Osteoblast (primary cell): Measurements from ENCODE around the gene CRIP1. TPM values are rescaled to one million over a fixed set of nuclear protein-coding genes. Genes with fewer than 3 reads are reported as not detected.

Experiments
- DNase-seq: peaks from one replicate; pipeline ENCODE4 v3.0.0; 2011; ENCODE audit warnings: low spot score, mixed read lengths; ENCODE audit not compliant: insufficient read length; ENCODE audit errors: missing footprints
- H2AFZ ChIP-seq: 2 replicates; pipeline ENCODE4 v1.6.0; 2011; ENCODE audit warnings: mild to moderate bottlenecking, low read length
- H3K27ac ChIP-seq: 2 replicates; pipeline ENCODE4 v1.5.1; 2011; ENCODE audit warnings: mild to moderate bottlenecking, low read depth, low read length, moderate library complexity
- H3K27me3 ChIP-seq: 2 replicates; pipeline ENCODE4 v1.6.0; 2012; ENCODE audit warnings: mild to moderate bottlenecking, control low read depth, inconsistent platforms, low read length, moderate library complexity; ENCODE audit not compliant: insufficient read depth
- H3K36me3 ChIP-seq: 2 replicates; pipeline ENCODE4 v1.5.1; 2011; ENCODE audit warnings: mild to moderate bottlenecking, low read length, control low read depth, moderate library complexity; ENCODE audit not compliant: insufficient read depth
- H3K4me1 ChIP-seq: 2 replicates; pipeline ENCODE4 v1.5.1; 2011; ENCODE audit warnings: mild to moderate bottlenecking, low read length, control low read depth, moderate library complexity; ENCODE audit not compliant: insufficient read depth
- H3K4me2 ChIP-seq: 2 replicates; pipeline ENCODE4 v1.6.0; 2011; ENCODE audit warnings: mild to moderate bottlenecking, low read length; ENCODE audit not compliant: insufficient read depth
- H3K4me3 ChIP-seq: fragments of 200-600 bp; sonication (generic); 3 replicates; pipeline ENCODE4 v1.5.1; 2012; ENCODE audit warnings: mild to moderate bottlenecking, low read length, inconsistent platforms; ENCODE audit not compliant: insufficient read depth
- H3K79me2 ChIP-seq: 2 replicates; pipeline ENCODE4 v1.6.0; 2012; ENCODE audit warnings: mild to moderate bottlenecking, low read length, control low read depth, inconsistent platforms; ENCODE audit not compliant: insufficient read depth
- H3K9me3 ChIP-seq: 2 replicates; pipeline ENCODE4 v1.5.1; 2011; ENCODE audit warnings: low read depth, low read length, control low read depth
- H4K20me1 ChIP-seq: 2 replicates; pipeline ENCODE4 v1.6.0; 2012; ENCODE audit warnings: mild to moderate bottlenecking, low read length, control low read depth; ENCODE audit not compliant: insufficient read depth
- CTCF ChIP-seq: IDR thresholded peaks from 2 replicates; pipeline ENCODE4 v1.5.1; 2011; ENCODE audit warnings: mild to moderate bottlenecking, low read depth, low read length, moderate library complexity; ENCODE audit errors: extremely low read depth
- total RNA-seq: library from RNA; depleted of rRNA; stranded (reverse); fragments of >200 nt; gene quantifications from 2 replicates; pipeline ENCODE4 v1.2.3, GENCODE V29; 2012

Gene CRIP1
- total RNA-seq, 1 donor, result 8.7 TPM

- Histone ChIP-seq H2AFZ (no peak overlapping the region), H3K9me3 (no peaks in the 10 kb centered on the region)
- no peak for TF ChIP-seq CTCF
Measured at GRCh38 chr14:105460616-105461015, 26.1 kb upstream of the CRIP1 start.

GRCh38 chr14:105461903-105462302, 24.8 kb upstream of the CRIP1 start:
- no peaks in the 10 kb centered on the region for H3K27me3 ChIP-seq

More at GRCh38 chr14:105460616-105461015, 26.1 kb upstream of the CRIP1 start:
- no peak overlapping the region for H3K27ac ChIP-seq
- DNase-seq, result no peak
- peaks cover 23% of the 10 kb centered on the region for H3K36me3 ChIP-seq
- no peaks in the 10 kb centered on the region for H3K4me1 ChIP-seq
- no peak overlapping the region for H3K4me3 ChIP-seq
- H3K27me3 ChIP-seq, result no peaks in the 10 kb centered on the region
- no peak overlapping the region for H3K4me2 ChIP-seq
- no peaks in the 10 kb centered on the region for H4K20me1 ChIP-seq
- H3K79me2 ChIP-seq, result no peaks in the 10 kb centered on the region

GRCh38 chr14:105464501-105464900, 22.2 kb upstream of the CRIP1 start:
- Histone ChIP-seq H3K9me3 (no peaks in the 10 kb centered on the region), H3K79me2 (no peaks in the 10 kb centered on the region), H2AFZ (no peak overlapping the region), H3K4me2 (no peak overlapping the region), H3K4me1 (no peaks in the 10 kb centered on the region), H3K4me3 (no peak overlapping the region), H3K36me3 (peaks cover 34% of the 10 kb centered on the region), H4K20me1 (peaks cover 5% of the 10 kb centered on the region), H3K27me3 (no peaks in the 10 kb centered on the region), H3K27ac (no peak overlapping the region)
- no peak for TF ChIP-seq CTCF
- no peak for DNase-seq

More at GRCh38 chr14:105461903-105462302, 24.8 kb upstream of the CRIP1 start:
- DNase-seq, result no peak
- no peak overlapping the region for H3K4me3 ChIP-seq
- no peaks in the 10 kb centered on the region for H3K9me3 ChIP-seq
- no peaks in the 10 kb centered on the region for H4K20me1 ChIP-seq
- peaks cover 20% of the 10 kb centered on the region for H3K36me3 ChIP-seq
- no peak overlapping the region for H3K4me2 ChIP-seq
- H3K4me1 ChIP-seq, result no peaks in the 10 kb centered on the region
- no peaks in the 10 kb centered on the region for H3K79me2 ChIP-seq
- TF ChIP-seq CTCF, result no peak
- no peak overlapping the region for H3K27ac ChIP-seq
- no peak overlapping the region for H2AFZ ChIP-seq

- no peak overlapping the region for H3K27ac ChIP-seq
- no peaks in the 10 kb centered on the region for H3K79me2 ChIP-seq
- H4K20me1 ChIP-seq, result peaks cover 5% of the 10 kb centered on the region
- H3K4me1 ChIP-seq, result no peaks in the 10 kb centered on the region
- no peak overlapping the region for H3K4me3 ChIP-seq
- H3K36me3 ChIP-seq, result peaks cover 32% of the 10 kb centered on the region
- H3K9me3 ChIP-seq, result no peaks in the 10 kb centered on the region
- DNase-seq, result peak; percentile 95
- no peak overlapping the region for H3K4me2 ChIP-seq
- H3K27me3 ChIP-seq, result no peaks in the 10 kb centered on the region
- no peak for TF ChIP-seq CTCF
- no peak overlapping the region for H2AFZ ChIP-seq
Measured at GRCh38 chr14:105465209-105466031, 21.3 kb upstream of the CRIP1 start.
